NB4 (cell line): ENCODE data around the gene ZMAT3.

Experiments
- POLR2A ChIP-seq: IDR thresholded peaks from 2 replicates; pipeline ENCODE4 v1.6.1; 2011; ENCODE audit warnings: mild to moderate bottlenecking; ENCODE audit not compliant: insufficient read length; ENCODE audit errors: extremely low read depth
- TF ChIP-seq, protein P1 (sequence below): IDR thresholded peaks from 2 replicates; pipeline ENCODE4 v1.6.1; 2011; ENCODE audit warnings: low read depth, low read length

GRCh38 chr3:179100652-179101051 is 29.0 kb upstream of the ZMAT3 start:
- TF ChIP-seq POLR2A: no peak
- TF ChIP-seq, protein P1, sequence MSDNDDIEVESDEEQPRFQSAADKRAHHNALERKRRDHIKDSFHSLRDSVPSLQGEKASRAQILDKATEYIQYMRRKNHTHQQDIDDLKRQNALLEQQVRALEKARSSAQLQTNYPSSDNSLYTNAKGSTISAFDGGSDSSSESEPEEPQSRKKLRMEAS: no peak
